AG08395 (cell line): ENCODE data around the gene CPNE7.
"Not testable (repeated sequence)": the region's sequence is repeated elsewhere in the genome, so short reads cannot be mapped to it uniquely, and the experiment has no call there.

Experiments
- DNase-seq: peaks from one replicate; pipeline ENCODE4 v3.0.0; 2012; ENCODE audit warnings: mixed read lengths, low spot score

Gene CPNE7

DNA sequence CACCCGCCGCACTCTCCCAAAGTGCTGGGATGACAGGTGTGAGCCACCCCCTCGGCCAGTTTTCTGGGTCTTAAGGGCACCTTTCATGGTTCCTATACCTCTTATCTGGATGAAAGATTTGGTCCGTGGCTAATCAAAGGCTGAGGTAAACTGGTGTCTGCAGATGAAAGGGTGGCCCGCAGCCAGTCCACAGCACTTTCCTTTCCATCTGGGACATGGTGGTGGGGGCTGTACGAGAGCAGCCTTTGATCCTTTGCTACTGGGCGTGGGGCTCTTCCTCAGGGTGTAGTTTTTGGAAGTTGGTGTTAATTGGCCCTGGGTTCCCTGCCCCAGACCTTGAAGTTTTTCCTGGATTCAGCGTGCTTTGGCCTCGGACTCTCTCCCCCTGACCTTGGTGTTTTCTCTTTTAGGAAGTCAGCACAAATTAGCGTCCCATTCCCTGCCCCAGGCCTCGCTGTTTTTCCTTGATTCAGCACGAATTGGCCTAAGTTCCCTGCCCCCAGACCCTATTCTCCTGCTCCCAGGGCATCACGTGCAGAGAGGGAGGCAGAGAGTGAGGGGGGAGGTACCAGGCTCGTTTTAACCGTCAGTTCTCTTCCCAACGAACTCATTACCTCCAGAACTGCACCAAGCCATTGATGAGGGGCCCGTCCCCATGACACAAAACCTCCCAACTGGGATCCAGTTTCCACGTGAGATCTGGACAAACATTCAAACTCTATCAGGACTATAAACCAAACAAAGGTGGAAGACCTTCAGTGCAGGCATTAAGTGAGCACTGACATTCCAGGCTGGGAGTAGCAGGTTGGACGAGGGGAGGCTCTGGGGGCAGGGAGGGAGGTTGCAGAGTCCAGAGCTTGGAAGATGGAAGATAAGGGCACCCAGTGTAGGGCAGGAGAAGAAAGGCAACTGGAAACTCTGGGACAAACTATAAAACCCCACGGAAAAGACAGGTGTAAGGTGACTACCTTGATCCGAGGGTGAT is 49.5 kb downstream of the CPNE7 start:
- no peak for DNase-seq

DNA sequence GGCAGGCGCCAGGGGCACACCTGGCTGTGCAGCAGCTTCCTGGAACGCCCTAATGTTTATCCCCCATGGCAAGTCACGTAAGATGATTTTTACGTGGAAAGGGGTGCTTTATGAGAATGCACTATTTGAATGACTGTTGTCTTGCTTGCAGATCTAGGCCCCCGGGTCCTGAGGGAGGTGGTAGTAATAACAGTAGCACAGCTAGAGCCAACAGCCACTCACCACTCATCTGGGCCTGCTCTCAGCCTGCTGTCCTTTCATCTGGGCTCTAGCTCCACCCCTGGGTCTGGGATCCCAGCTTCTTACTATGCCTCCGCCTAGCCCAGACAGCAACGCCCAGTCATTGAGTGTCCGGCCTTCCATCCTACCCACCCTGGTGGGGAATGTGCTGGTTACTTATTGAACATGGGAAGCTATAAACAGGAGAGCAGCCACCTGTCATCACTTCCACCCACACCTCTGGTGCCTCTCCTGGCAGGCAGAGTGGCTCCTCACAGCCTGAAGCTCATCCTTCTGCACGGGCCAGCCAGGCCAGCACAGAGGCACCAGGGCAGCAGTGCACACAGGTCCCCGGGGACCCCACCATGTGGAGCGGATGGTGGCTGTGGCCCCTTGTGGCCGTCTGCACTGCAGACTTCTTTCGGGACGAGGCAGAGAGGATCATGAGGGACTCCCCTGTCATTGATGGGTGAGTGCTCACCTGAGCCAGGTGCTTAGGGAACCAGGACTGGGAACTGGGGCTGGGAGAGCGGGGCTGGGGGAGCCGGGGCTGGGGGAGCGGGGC is 54.5 kb downstream of the CPNE7 start:
- DNase-seq, result no peak

DNA sequence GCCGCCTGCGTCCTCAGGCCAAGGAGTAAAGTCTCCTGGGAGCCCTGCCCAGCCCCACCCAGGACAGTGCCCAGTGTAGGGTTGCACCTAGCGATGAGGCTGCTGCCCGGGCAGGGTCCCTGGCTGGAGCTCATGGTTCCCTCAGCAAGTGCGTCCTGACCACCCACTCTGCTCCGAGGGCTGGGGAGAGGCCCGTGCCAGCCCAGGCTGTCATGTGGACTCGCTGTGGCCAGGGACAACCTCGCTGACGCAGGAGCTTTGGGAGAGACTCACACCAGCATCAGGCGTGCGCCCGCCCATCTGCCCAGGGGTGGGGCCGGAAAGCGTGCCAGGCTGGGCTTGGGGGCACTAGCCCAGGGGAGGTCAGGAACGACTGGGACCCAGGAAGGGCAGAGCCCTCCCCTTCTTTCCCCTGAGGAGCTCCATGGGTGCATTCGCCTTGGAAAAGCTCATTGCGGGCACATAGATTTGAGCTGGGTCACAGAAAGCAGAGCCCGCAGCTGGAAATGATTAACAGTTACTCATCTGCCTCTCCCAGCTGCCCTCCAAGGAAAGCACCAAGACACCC is 57.6 kb downstream of the CPNE7 start:
- peak; percentile 83 for DNase-seq

DNA sequence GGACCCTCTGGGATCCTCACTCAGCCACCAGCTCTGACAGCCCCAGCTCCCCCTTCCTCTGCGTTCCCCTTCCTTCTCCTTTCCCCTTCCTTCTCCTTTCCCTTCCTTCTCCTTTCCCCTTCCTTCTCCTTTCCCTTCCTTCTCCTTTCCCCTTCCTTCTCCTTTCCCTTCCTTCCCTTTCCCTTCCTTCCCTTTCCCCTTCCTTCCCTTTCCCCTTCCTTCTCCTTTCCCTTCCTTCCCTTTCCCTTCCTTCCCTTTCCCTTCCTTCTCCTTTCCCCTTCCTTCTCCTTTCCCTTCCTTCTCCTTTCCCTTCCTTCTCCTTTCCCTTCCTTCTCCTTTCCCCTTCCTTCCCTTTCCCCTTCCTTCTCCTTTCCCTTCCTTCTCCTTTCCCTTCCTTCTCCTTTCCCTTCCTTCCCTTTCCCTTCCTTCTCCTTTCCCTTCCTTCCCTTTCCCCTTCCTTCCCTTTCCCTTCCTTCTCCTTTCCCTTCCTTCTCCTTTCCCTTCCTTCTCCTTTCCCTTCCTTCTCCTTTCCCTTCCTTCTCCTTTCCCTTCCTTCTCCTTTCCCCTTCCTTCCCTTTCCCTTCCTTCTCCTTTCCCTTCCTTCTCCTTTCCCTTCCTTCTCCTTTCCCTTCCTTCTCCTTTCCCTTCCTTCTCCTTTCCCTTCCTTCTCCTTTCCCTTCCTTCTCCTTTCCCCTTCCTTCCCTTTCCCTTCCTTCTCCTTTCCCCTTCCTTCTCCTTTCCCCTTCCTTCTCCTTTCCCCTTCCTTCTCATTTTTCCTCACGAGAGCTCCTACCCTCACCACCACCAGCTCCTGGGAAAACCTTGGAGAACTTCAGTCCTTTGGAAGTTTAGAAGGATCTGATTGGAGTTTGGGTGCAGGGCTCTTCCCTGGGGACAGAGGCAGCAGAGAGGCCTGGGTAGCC is 59.2 kb downstream of the CPNE7 start:
- DNase-seq, result not testable (repeated sequence)

DNA sequence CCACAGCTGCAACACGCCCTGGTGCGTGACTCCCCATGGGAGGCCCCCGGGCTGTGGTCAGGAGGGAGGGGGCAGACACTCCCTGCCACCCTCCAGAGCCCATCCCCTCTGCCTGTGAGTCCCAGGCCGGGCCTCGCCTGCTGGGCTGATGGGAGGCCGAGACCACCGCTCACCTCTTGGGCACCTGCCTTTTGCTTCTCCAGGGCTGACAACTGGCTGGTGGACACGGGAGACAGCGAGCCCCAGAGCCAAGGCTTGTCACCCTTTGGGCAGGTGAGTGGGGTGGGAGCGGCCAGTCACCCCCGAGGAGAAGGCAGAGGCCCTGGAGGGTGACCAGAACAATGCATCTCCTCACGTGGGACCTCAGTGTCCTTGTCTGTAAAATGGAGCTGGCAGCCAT is 61.1 kb downstream of the CPNE7 start:
- DNase-seq, result no peak

DNA sequence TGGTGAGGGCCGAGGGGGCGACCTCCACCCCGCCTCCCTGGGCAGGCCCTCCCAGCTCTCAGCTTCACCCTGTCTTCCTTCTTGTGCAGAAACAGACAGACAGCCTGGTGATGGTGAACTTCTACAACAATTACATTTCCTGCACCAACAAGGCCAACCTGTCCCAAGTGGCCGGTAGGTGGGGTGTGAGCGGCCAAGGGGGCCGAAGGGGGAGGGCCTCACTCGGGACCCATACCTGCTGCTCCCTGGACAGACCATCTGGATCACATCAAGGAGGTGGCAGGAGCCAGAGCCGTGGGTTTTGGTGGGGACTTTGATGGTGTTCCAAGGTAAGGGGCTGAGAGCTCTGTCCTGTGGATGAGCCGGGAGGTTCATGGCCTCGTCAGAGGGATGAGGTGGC is 61.8 kb downstream of the CPNE7 start:
- DNase-seq, result no peak

DNA sequence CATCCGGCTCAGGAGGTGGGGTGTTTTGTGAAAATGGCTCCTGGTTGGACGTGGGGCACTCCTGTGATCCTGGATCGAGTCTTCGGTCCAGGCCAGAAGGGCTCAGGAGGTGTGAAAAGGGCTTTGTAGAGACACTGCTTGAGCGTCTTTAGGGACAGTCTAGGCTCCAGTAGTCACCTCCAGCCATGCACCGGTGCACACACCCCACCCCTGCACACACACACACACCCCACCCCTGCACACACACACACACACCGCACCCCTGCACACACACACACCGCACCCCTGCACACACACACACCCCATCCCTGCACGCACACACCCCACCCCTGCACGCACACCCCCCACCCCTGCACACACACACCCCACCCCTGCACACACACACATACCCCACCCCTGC is 62.9 kb downstream of the CPNE7 start:
- DNase-seq, result no peak

DNA sequence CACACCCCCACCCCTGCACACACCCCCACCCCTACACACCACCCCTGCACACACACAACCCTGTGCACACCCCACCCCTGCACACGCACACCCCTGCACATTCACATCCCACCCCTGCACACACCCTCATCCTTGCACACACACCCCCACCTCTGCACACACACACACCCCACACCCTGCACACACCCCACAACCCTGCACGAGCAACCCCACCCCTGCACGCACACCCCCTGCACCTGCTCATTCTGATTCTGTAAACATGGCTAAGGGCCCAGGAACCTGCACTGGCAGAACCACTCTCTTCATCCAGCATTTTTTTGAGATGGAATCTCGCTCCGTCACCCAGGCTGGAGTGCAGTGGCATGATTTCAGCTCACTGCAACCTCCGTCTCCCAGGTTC is 63.8 kb downstream of the CPNE7 start:
- no peak for DNase-seq

DNA sequence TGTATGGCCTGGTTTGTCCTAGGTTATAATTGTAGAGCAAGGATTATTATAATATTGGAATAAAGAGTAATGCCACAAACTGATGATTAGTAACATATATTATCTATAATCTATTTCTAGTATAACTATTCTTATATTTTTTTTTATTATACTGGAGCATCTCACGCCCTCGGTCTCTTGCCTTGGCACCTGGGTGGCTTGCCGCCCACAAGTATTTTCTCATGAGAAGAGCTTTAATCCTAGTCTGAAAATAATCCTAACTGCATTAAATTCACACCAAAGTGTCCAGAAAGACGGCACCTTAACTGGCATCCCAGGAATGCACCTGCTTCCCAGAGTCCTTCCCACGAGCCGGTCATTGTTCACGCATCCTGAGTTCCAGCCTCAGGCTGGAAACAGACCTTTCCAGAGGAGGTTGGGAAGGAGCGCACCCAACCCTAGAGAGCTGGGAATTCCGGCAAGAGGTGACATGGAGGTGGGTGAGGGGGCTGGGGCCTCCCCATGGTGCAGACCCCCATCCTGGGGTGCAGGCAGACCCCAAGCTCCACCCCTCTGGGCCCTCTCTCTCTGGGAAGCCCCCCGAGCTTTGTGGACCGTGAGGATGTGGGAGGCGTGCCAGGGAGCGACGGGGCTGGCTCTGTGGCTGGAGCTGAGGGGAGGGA is 66.0 kb downstream of the CPNE7 start:
- DNase-seq, result no peak

DNA sequence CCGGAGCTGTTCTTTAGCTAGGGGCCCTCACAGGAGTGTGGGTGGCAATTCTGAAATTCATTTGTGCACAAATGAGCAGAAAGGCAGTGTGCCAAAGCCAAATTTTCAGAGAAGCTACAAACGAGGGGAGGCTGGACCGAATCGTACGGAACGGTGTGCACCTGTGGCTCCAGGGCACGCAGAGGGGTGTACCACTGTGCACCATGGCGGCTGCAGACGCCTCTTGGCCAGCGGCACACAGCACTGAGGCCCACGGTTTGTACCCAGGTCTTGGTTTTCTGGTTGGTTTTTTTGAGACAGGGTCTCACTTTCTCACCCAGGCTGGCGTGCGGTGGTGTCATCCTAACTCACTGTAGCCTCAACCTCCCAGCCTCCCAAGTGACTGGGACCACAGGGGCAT is 67.0 kb downstream of the CPNE7 start:
- no peak for DNase-seq

DNA sequence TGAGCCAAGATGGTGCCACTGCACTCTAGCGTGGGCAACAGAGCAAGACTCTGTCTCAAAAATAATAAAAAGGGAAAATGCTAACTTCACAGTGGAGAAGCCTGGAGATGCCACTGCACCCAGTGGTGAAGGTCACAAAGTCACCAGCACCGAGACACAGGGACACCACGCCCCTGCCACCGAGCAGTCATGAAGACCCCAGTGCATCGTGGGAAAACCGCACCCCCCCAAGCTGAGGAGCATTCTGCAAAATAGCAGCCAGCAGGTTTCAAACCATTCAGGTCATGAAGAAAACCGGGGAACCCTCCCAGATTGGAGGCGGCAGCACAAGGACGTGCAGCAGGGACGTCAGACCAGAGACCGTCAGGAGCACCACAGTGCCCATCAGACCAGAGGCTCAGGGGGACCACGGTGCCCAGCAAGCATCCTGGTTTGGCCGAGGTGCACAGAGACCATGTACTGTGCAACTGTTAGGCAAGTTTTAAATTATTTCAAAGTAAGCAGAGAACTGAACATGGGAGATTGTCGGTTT is 68.3 kb downstream of the CPNE7 start:
- DNase-seq, result no peak

DNA sequence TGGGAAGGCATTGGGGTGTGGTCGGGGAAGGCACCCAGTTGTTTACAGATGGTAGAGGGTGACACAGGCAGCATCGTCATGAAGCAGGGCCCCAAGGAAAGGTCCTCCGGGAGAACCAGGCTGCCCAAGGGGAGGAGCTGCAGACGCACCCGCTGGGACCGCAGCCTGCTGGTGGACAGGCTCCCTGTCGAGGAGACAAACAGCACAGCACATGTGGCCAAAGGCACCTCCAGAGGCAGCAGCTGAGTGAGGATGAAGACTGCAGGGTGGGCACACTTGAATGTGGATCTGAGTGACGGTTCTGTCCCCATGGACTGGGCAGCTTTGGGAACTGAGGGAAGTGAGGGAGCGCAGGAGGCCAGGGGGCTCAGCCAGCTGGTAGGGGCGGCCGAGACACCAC is 69.6 kb downstream of the CPNE7 start:
- DNase-seq, result no peak

DNA sequence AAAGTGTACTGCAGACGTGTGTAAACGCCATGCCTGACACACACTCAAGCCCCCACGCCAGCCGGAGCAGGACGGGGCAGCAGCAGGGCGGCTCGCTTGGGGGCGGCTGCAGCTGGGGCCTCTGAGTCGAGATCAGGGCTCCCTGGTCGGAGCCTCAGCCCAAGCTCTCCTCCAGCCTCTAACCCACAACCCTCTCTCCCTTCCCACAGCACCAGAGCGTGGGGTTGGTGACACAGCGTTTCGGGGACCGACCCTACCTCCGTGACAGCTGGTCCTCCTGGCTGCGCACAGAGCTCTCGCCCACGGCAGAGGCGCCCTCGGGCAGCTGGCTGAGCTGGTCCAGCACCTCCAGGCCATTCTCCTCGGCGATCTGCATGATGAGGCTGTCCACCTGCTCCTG is 70.7 kb downstream of the CPNE7 start:
- DNase-seq, result no peak
